ENCODE data around the gene E4F1.
"Not testable (repeated sequence)": the region's sequence is repeated elsewhere in the genome, so short reads cannot be mapped to it uniquely, and the experiment has no call there.

The E4F1 gene

DNA sequence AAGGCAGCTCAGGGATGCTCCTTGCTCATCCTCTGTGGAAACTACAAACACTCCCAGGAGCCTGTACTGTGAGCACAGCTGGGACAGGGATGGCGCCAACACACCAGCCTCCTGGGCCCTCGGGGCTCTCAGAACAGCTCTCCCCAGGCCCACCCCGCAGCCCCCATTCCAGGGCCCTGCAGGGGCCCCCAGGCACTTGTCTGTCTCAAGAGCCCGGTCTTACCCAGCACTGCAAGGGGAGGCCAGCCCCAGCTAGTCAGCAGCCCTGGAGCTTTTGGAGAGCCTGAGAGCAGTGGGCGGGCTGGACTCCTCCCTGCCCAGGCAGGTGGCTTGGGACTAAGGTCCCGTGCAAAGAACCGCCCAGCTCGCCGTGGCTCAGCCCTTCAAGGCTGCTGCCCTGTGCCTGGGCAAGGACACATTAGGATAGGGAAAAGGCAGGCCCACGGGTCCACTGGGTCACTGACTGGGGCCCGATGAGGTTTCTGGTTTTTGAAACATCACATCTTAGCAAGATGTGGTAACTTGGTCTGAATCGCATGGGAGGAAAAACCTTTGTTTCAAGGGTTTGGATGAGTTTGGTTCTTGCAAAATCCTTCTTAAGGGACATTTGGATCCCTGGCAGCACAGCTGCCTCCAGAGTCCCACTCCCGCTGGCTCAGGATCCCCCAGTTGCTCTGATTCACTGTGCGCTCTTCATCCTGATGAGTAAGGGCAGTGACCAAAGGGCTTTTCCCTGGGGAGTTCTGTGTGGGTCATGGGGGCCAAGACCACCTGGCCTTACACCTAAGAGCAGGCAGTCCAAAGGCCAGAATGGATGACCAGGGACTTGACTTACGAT, 15.7 kb downstream of the E4F1 start:
- Histone ChIP-seq H3K36me3 (peaks cover 87% of the 10 kb centered on the region), H3K4me1 (peaks cover 17% of the 10 kb centered on the region), H3K4me3 (no peak overlapping the region), H3K27ac (no peak overlapping the region), H3K9me3 (no peaks in the 10 kb centered on the region), H3K27me3 (peaks cover 23% of the 10 kb centered on the region), H3K4me2 (no peak overlapping the region), H3K9ac (no peak overlapping the region), H4K20me1 (peaks cover 75% of the 10 kb centered on the region)
- no peak for TF ChIP-seq Cebpa-rat (IDR thresholded peaks at IDR 0.05)

DNA sequence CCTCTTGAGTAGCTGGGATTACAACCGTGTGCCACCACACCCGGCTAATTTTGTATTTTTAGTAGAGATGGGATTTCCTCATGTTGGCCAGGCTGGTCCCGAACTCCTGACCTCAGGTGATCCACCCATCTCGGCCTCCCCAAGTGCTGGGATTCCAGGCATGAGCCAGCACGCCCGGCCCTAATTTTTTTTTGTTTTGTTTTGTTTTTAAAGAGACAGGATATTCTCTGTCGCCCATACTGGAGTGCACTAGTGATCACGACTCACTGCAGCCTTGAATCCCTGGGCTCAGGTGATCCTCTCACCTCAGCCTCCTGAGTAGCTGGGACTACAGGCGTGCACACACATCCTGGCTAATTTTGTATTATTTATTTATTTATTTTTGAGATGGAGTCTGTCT, 16.9 kb downstream of the E4F1 start:
- not testable (repeated sequence) for H3K9me3 ChIP-seq, H3K4me3 ChIP-seq, H3K9ac ChIP-seq, H3K4me2 ChIP-seq, H3K27ac ChIP-seq
- H3K27me3 ChIP-seq: peaks cover 23% of the 10 kb centered on the region
- peaks cover 89% of the 10 kb centered on the region for H3K36me3 ChIP-seq
- H4K20me1 ChIP-seq: peaks cover 77% of the 10 kb centered on the region
- peaks cover 12% of the 10 kb centered on the region for H3K4me1 ChIP-seq

DNA sequence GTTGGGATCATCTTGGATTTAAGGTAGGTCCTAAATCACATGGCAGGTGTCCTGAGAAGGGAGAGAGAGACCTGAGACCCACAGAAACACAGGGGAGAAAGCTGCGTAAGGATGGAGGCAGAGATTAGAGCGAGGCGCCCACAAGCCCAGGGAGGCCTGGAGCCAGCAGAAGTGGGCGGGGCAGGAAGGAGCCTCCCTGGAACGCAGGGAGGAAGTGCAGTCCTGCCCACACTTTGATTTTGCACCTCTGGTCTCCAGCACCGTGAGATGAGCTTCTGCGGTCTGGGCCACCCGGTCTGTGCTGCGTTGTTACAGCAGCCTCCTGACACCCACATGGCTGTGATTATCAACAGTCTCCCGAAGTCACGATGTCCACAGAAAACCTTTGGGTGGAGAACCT, 19.2 kb downstream of the E4F1 start:
- Histone ChIP-seq H4K20me1 (peaks cover 64% of the 10 kb centered on the region), H3K36me3 (peaks cover 93% of the 10 kb centered on the region), H3K27me3 (peaks cover 7% of the 10 kb centered on the region), H3K9me3 (no peaks in the 10 kb centered on the region), H3K27ac (no peak overlapping the region), H3K9ac (no peak overlapping the region), H3K4me1 (peaks cover 12% of the 10 kb centered on the region), H3K4me3 (no peak overlapping the region), H3K4me2 (no peak overlapping the region)
- no peak for TF ChIP-seq Cebpa-rat (IDR thresholded peaks at IDR 0.05)

DNA sequence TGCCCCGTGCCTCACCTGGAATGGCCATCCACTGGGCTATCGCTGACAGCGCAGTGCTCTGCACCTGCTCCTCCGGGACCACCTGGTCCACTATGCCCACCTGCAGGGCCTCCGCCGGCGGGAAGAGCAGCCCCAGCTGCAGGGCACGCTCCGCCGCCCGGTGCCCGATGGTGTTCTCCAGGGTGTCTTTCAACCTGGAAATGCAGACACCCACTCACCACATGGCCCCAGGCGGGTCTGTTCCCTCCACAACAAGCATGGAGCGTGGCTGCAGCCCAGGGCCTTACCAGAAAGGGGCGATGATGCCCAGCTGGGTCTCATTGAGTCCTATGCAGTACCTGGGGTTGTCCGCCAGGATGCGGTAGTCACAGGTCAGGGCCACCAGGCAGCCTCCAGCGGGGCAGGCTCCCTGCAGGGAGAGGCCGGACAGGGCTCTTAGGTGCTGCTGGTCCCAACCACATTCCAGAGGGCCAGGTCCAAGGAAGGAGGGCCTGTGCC, 19.7 kb downstream of the E4F1 start:
- Histone ChIP-seq H3K4me1 (peaks cover 12% of the 10 kb centered on the region), H3K27ac (no peak overlapping the region), H3K36me3 (peaks cover 92% of the 10 kb centered on the region), H3K9ac (no peak overlapping the region), H3K4me2 (no peak overlapping the region), H3K4me3 (no peak overlapping the region), H4K20me1 (peaks cover 60% of the 10 kb centered on the region), H3K9me3 (no peaks in the 10 kb centered on the region), H3K27me3 (peaks cover 3% of the 10 kb centered on the region; the same call in 1 of the 2 replicates)
- TF ChIP-seq Cebpa-rat (IDR thresholded peaks at IDR 0.05): no peak

DNA sequence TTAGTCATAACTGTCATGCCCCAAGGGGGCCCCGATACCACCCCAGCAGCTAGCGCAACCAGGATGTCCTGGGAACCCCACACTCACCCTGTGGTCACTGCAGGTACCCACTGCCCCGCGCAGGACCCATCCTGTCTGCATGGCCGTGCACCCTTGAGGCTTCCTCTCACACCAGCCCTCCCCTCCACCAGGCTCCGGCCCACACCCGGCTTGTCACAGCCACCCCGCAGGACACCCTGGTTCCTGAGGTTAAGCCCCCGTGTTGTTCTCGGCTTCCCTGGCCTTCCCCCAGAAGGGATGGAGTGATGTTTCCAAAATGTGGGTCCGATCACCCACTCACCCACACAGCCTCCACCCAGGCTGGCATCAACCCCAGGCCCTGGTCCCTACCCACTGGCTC, 20.4 kb downstream of the E4F1 start:
- H4K20me1 ChIP-seq: peaks cover 60% of the 10 kb centered on the region
- TF ChIP-seq Cebpa-rat (IDR thresholded peaks at IDR 0.05): no peak

DNA sequence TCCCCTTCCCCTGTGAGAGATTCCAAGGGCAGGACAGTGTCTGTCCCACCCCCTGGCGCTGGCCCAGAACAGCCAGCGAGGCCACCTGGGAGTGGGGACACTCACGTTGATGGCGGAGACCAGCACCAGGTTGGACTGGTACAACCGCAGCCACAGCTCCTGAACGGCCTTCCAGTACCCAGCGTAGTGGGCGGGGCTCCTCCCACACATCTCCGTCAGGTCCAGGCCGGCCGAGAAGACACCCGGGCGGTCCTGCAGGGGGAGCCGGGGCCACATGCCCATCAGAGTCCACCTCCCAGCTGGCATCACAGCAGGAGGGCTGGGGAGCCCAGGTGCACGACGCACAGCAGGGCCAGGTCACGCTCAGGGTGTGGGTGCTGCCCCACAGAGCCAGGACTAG, 20.9 kb downstream of the E4F1 start:
- no peak overlapping the region for H3K4me2 ChIP-seq
- peaks cover 93% of the 10 kb centered on the region for H3K36me3 ChIP-seq
- H4K20me1 ChIP-seq: peaks cover 55% of the 10 kb centered on the region
- H3K27me3 ChIP-seq: no peaks in the 10 kb centered on the region
- no peak overlapping the region for H3K9ac ChIP-seq
- no peak overlapping the region for H3K27ac ChIP-seq
- no peak for TF ChIP-seq Cebpa-rat (IDR thresholded peaks at IDR 0.05)
- H3K4me1 ChIP-seq: peaks cover 15% of the 10 kb centered on the region
- no peak overlapping the region for H3K4me3 ChIP-seq
- H3K9me3 ChIP-seq: no peaks in the 10 kb centered on the region

More for the DNA sequence above, 20.4 kb downstream of the E4F1 start:
- H3K4me3 ChIP-seq: no peak overlapping the region
- peaks cover 93% of the 10 kb centered on the region for H3K36me3 ChIP-seq
- no peak overlapping the region for H3K9ac ChIP-seq
- no peak overlapping the region for H3K4me2 ChIP-seq
- H3K27ac ChIP-seq: no peak overlapping the region
- no peaks in the 10 kb centered on the region for H3K9me3 ChIP-seq
- H3K27me3 ChIP-seq: no peaks in the 10 kb centered on the region
- H3K4me1 ChIP-seq: peaks cover 12% of the 10 kb centered on the region

DNA sequence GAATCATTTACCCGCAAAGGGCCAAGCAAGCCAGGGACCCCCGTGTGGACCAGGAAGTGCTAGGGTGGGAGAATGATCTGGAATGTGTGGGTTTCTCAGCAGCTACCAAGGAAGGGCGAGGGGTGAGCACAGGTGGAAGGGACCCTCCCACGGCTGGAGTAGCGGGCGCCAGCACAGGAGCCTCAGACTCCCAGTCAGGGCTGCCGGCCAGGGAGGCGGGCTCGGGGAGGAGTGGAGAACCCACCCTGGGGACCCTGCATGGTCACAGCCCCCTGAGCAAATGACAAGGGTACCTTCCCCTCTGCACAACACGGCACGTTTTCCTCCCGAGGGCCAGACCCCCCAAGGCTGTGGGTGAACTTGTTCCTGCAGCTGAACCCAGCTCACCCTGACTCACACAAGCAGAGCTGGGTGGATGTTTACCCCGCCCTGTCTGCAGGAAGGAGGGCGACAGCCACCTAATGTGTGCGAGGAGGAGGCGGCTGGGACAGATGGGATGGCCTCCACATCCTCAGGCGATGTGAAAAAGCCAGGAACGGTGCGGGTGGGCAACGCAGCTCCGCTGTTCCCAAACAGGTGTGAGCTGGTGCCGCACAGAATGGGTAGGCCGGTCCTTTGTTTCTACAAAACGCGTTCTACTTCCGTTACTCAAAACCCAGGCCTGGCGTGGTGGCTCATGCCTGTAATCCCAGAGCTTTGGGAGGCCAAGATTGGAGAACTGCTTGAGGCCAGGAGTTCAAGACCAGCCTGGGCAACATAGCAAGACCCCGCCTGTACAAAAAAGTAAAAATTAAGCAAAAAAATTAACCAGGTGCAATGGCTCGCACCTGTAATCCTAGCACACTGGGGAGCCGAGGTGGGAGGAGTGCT, 21.8 kb downstream of the E4F1 start:
- H3K27ac ChIP-seq: no peak overlapping the region
- peaks cover 86% of the 10 kb centered on the region for H3K36me3 ChIP-seq
- no peak overlapping the region for H3K4me2 ChIP-seq
- H3K27me3 ChIP-seq: no peaks in the 10 kb centered on the region
- H3K4me1 ChIP-seq: peaks cover 24% of the 10 kb centered on the region
- TF ChIP-seq Cebpa-rat (IDR thresholded peaks at IDR 0.05): no peak
- H3K4me3 ChIP-seq: no peak overlapping the region
- H3K9me3 ChIP-seq: no peaks in the 10 kb centered on the region
- H4K20me1 ChIP-seq: peaks cover 46% of the 10 kb centered on the region
- H3K9ac ChIP-seq: no peak overlapping the region

DNA sequence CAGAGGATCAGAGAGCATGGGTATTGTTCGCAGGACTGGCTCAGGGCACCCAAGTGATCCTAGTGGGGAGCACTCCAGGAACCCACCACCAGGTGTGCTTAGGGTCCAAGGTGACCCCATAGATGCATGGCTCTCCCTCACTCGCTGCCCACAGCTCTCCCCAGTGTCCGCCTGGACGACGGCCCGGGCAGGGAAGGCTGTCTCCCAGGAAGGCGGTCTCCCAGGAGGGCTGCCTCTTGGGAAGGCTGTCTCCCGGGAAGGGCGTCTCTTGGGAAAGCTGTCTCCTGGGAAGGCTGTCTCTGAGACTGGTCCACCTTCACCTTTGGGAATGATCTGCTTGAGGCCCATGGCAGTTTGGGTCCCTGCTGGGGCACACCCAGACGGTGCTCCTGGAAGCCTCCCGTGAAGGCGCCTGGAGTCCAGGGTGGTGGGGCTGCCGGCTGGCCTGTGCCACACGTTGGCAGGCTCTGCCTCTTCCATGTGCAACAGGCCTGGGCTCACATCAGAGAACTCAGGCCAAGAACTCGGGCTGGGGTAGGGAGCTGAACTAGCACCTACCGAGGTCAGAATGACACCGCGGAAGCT, 23.0 kb downstream of the E4F1 start:
- H3K27me3 ChIP-seq: no peaks in the 10 kb centered on the region
- H3K4me1 ChIP-seq: peaks cover 29% of the 10 kb centered on the region
- H3K4me2 ChIP-seq: no peak overlapping the region
- no peaks in the 10 kb centered on the region for H3K9me3 ChIP-seq
- no peak overlapping the region for H3K4me3 ChIP-seq
- TF ChIP-seq Cebpa-rat (IDR thresholded peaks at IDR 0.05): no peak
- no peak overlapping the region for H3K9ac ChIP-seq
- H4K20me1 ChIP-seq: peaks cover 45% of the 10 kb centered on the region
- H3K27ac ChIP-seq: no peak overlapping the region
- peaks cover 79% of the 10 kb centered on the region for H3K36me3 ChIP-seq

DNA sequence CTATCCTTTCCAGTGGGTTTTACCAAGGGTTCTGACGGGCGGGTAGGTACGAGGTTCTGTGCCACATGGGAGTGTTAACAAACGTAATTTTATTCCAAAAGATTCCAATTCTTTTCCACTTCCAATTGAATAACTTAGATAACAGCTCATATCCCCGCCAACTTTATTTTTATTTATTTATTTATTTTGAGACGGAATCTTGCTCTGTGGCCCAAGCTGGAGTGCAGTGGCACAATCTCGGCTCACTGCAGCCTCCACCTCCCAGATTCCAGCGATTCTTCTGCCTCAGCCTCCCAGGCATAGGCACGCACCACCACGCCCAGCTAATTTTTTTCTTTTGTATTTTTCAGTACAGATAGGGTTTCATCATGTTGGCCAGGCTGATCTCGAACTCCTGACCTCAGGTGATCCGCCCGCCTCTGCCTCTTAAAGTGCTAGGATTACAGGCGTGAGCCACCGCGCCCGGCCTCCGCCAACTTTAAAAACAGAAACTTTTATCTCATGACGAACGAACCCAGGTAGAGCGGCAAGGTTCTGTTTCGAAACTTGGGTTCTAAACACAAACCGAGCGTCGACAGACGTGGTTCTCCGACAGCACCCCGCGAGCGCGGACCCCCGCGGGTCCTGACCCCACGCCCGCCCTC, 27.4 kb downstream of the E4F1 start:
- H3K4me3 ChIP-seq: peak overlapping the region; percentile 84
- H3K27ac ChIP-seq: peak overlapping the region; percentile 93
- no peak for TF ChIP-seq Cebpa-rat (IDR thresholded peaks at IDR 0.05)

More for the DNA sequence above, 27.4 kb downstream of the E4F1 start:
- peaks cover 76% of the 10 kb centered on the region for H3K36me3 ChIP-seq
- peak overlapping the region; percentile 93 for H3K9ac ChIP-seq
- H3K9me3 ChIP-seq: no peaks in the 10 kb centered on the region
- H4K20me1 ChIP-seq: peaks cover 55% of the 10 kb centered on the region
- peak overlapping the region; percentile 91 for H3K4me2 ChIP-seq
- H3K27me3 ChIP-seq: no peaks in the 10 kb centered on the region
- H3K4me1 ChIP-seq: peaks cover 30% of the 10 kb centered on the region
